WTC11 (cell line): ENCODE measurements around the gene SAFB. TPM values are rescaled to one million over a fixed set of nuclear protein-coding genes. Genes with fewer than 3 reads are reported as not detected.
A peak's percentile ranks its signal among the peaks of the same experiment; 100 is the strongest.

Experiments
- ATAC-seq: fragments of 200-7000 bp; cut with Tn5 transposase; 2 replicates; pipeline ENCODE4 v1.10.0; 2021; ENCODE audit warnings: mild to moderate bottlenecking, moderate library complexity
- CTCF ChIA-PET: fragments of 300-600 bp; sonication (Branson Sonifier 250); formaldehyde crosslinking; loops from one replicate; lab custom pipeline; 2021; ENCODE audit warnings: antibody characterized with exemption; lab: Charles Lee
- POLR2A ChIA-PET: fragments of 350-600 bp; sonication (Branson Sonifier 250); formaldehyde crosslinking; loops from one replicate; lab custom pipeline; 2021; ENCODE audit warnings: antibody characterized with exemption; lab: Charles Lee
- DNase-seq: peaks from one replicate; pipeline ENCODE4 v3.0.0; 2021; ENCODE audit warnings: low spot score
- H3K27ac Mint-ChIP-seq: 2 replicates; pipeline ENCODE4 v1.8.0; 2021; ENCODE audit warnings: mixed read lengths
- H3K27me3 Mint-ChIP-seq: 2 replicates; pipeline ENCODE4 v1.8.0; 2021; ENCODE audit warnings: low read depth, mild to moderate bottlenecking, moderate library complexity, mixed read lengths
- H3K36me3 Mint-ChIP-seq: 2 replicates; pipeline ENCODE4 v1.8.0; 2021; ENCODE audit warnings: mixed read lengths
- H3K4me1 Mint-ChIP-seq: 2 replicates; pipeline ENCODE4 v1.8.0; 2022; ENCODE audit warnings: mixed read lengths
- H3K4me3 Mint-ChIP-seq: 2 replicates; pipeline ENCODE4 v1.8.0; 2021; ENCODE audit warnings: mild to moderate bottlenecking, moderate library complexity, mixed read lengths
- H3K9me3 Mint-ChIP-seq: 2 replicates; pipeline ENCODE4 v1.8.0; 2021; ENCODE audit warnings: mixed read lengths
- ATF1 ChIP-seq: sonication (generic); formaldehyde crosslinking; IDR thresholded peaks from 2 replicates; pipeline ENCODE4 v1.8.1; 2023; ENCODE audit warnings: mild to moderate bottlenecking, moderate library complexity, missing genetic modification reagents
- CREB1 ChIP-seq: sonication (generic); formaldehyde crosslinking; IDR thresholded peaks from 2 replicates; pipeline ENCODE4 v1.8.0; 2023; ENCODE audit warnings: mild to moderate bottlenecking, missing genetic modification reagents
- CREM ChIP-seq: sonication (generic); formaldehyde crosslinking; IDR thresholded peaks from 2 replicates; pipeline ENCODE4 v1.8.1; 2022; ENCODE audit warnings: mild to moderate bottlenecking, missing genetic modification reagents, moderate library complexity
- FOXJ3 ChIP-seq: sonication (generic); formaldehyde crosslinking; IDR thresholded peaks from 2 replicates; pipeline ENCODE4 v1.9.0; 2021; ENCODE audit warnings: missing genetic modification reagents, mild to moderate bottlenecking, borderline replicate concordance
- GRHL2 ChIP-seq: fragments of 250-450 bp; sonication (Bioruptor Pico); IDR thresholded peaks from 2 replicates; pipeline ENCODE4 v1.8.0; 2022; ENCODE audit warnings: mild to moderate bottlenecking, moderate library complexity; ENCODE audit not compliant: insufficient replicate concordance, severe bottlenecking
- JAZF1 ChIP-seq: fragments of 250-450 bp; sonication (Bioruptor Pico); IDR thresholded peaks from 2 replicates; pipeline ENCODE4 v1.9.0; 2021; ENCODE audit warnings: moderate library complexity, mild to moderate bottlenecking, inconsistent platforms
- JUN ChIP-seq: sonication (generic); formaldehyde crosslinking; IDR thresholded peaks from 2 replicates; pipeline ENCODE4 v1.8.0; 2023; ENCODE audit warnings: mild to moderate bottlenecking, missing genetic modification reagents
- KAT7 ChIP-seq: sonication (generic); formaldehyde crosslinking; IDR thresholded peaks from 2 replicates; pipeline ENCODE4 v1.8.1; 2023; ENCODE audit warnings: missing genetic modification reagents, mild to moderate bottlenecking, borderline replicate concordance
- MXD4 ChIP-seq: fragments of 250-450 bp; sonication (Bioruptor Pico); IDR thresholded peaks from 2 replicates; pipeline ENCODE4 v1.8.0; 2021; ENCODE audit warnings: mild to moderate bottlenecking, moderate library complexity, borderline replicate concordance
- NFATC4 ChIP-seq: fragments of 250-450 bp; sonication (Bioruptor Pico); IDR thresholded peaks from 2 replicates; pipeline ENCODE4 v1.9.0; 2021; ENCODE audit warnings: mild to moderate bottlenecking
- NFE2L1 ChIP-seq: sonication (generic); formaldehyde crosslinking; IDR thresholded peaks from 2 replicates; pipeline ENCODE4 v1.8.1; 2023; ENCODE audit warnings: missing genetic modification reagents
- NR1H2 ChIP-seq: sonication (generic); formaldehyde crosslinking; IDR thresholded peaks from 2 replicates; pipeline ENCODE4 v1.9.0; 2021; ENCODE audit warnings: mild to moderate bottlenecking, moderate library complexity, missing genetic modification reagents
- NR2C2 ChIP-seq: sonication (generic); formaldehyde crosslinking; IDR thresholded peaks from 2 replicates; pipeline ENCODE4 v1.8.0; 2022; ENCODE audit warnings: mild to moderate bottlenecking, missing genetic modification reagents
- NR3C1 ChIP-seq: sonication (generic); formaldehyde crosslinking; conservative IDR thresholded peaks from 2 replicates; pipeline ENCODE4 v1.8.1; 2023; ENCODE audit warnings: low read depth, mild to moderate bottlenecking, missing genetic modification reagents
- RORB ChIP-seq: fragments of 250-450 bp; sonication (Bioruptor Pico); IDR thresholded peaks from 2 replicates; pipeline ENCODE4 v1.9.0; 2021; ENCODE audit warnings: mild to moderate bottlenecking
- SMAD3 ChIP-seq: sonication (generic); formaldehyde crosslinking; IDR thresholded peaks from 2 replicates; pipeline ENCODE4 v1.8.0; 2022; ENCODE audit warnings: missing genetic modification reagents, mild to moderate bottlenecking, borderline replicate concordance
- SOX15 ChIP-seq: fragments of 250-450 bp; sonication (Bioruptor Pico); IDR thresholded peaks from 2 replicates; pipeline ENCODE4 v1.9.0; 2021; ENCODE audit warnings: mild to moderate bottlenecking
- SP1 ChIP-seq: sonication (generic); formaldehyde crosslinking; conservative IDR thresholded peaks from 2 replicates; pipeline ENCODE4 v1.8.1; 2022; ENCODE audit warnings: missing genetic modification reagents
- TCF7 ChIP-seq: sonication (generic); formaldehyde crosslinking; IDR thresholded peaks from 2 replicates; pipeline ENCODE4 v1.8.0; 2022; ENCODE audit warnings: mild to moderate bottlenecking, low read depth, missing genetic modification reagents, moderate library complexity
- ZNF138 ChIP-seq: sonication (generic); formaldehyde crosslinking; conservative IDR thresholded peaks from 2 replicates; pipeline ENCODE4 v1.8.1; 2022; ENCODE audit warnings: mild to moderate bottlenecking, moderate library complexity, missing genetic modification reagents
- ZNF263 ChIP-seq: sonication (generic); formaldehyde crosslinking; IDR thresholded peaks from 2 replicates; pipeline ENCODE4 v1.8.1; 2022; ENCODE audit warnings: low read depth, mild to moderate bottlenecking, moderate library complexity, missing genetic modification reagents
- total RNA-seq: library from RNA; stranded (reverse); gene quantifications from 3 replicates; pipeline ENCODE4 v1.2.3, GENCODE V29; 2021
- TF ChIP-seq, protein P1 (sequence below): sonication (generic); formaldehyde crosslinking; IDR thresholded peaks from 2 replicates; pipeline ENCODE4 v1.8.1; 2023; ENCODE audit warnings: mild to moderate bottlenecking, missing genetic modification reagents
- TF ChIP-seq, protein P2 (sequence below): sonication (generic); formaldehyde crosslinking; IDR thresholded peaks from 2 replicates; pipeline ENCODE4 v1.8.0; 2022; ENCODE audit warnings: mild to moderate bottlenecking, missing genetic modification reagents
- TF ChIP-seq, protein P3 (sequence below): sonication (generic); formaldehyde crosslinking; IDR thresholded peaks from 2 replicates; pipeline ENCODE4 v1.8.1; 2022; ENCODE audit warnings: mild to moderate bottlenecking, moderate library complexity, missing genetic modification reagents
- TF ChIP-seq, protein P4 (sequence below): sonication (generic); formaldehyde crosslinking; IDR thresholded peaks from 2 replicates; pipeline ENCODE4 v1.8.1; 2023; ENCODE audit warnings: mild to moderate bottlenecking, moderate library complexity, missing genetic modification reagents

The SAFB gene
- total RNA-seq, 1 experiment from 2014 or later, result 141 TPM

GRCh38 chr19:5619946-5620345 lies 2.9 kb upstream of the SAFB start:
- CTCF ChIA-PET, result no interaction called here

GRCh38 chr19:5621311-5621944 lies 1.5 kb upstream of the SAFB start:
- Mint-ChIP-seq H3K4me3 (peak overlapping the region; percentile 100), H3K27me3 (peaks cover 5% of the 10 kb centered on the region), H3K4me1 (peaks cover 34% of the 10 kb centered on the region), H3K27ac (peak overlapping the region; percentile 89), H3K9me3 (no peaks in the 10 kb centered on the region), H3K36me3 (peaks cover 59% of the 10 kb centered on the region)
- ATAC-seq (no peak), DNase-seq (no peak)
- no peak for TF ChIP-seq ZNF138
- TF ChIP-seq JAZF1 (CRISPR knock-in tag), result no peak
- no peak for TF ChIP-seq MXD4 (CRISPR knock-in tag)
- TF ChIP-seq GRHL2 (CRISPR knock-in tag), result no peak
- TF ChIP-seq, protein P1, sequence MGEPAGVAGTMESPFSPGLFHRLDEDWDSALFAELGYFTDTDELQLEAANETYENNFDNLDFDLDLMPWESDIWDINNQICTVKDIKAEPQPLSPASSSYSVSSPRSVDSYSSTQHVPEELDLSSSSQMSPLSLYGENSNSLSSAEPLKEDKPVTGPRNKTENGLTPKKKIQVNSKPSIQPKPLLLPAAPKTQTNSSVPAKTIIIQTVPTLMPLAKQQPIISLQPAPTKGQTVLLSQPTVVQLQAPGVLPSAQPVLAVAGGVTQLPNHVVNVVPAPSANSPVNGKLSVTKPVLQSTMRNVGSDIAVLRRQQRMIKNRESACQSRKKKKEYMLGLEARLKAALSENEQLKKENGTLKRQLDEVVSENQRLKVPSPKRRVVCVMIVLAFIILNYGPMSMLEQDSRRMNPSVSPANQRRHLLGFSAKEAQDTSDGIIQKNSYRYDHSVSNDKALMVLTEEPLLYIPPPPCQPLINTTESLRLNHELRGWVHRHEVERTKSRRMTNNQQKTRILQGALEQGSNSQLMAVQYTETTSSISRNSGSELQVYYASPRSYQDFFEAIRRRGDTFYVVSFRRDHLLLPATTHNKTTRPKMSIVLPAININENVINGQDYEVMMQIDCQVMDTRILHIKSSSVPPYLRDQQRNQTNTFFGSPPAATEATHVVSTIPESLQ (CRISPR knock-in tag), result no peak
- TF ChIP-seq, protein P2, sequence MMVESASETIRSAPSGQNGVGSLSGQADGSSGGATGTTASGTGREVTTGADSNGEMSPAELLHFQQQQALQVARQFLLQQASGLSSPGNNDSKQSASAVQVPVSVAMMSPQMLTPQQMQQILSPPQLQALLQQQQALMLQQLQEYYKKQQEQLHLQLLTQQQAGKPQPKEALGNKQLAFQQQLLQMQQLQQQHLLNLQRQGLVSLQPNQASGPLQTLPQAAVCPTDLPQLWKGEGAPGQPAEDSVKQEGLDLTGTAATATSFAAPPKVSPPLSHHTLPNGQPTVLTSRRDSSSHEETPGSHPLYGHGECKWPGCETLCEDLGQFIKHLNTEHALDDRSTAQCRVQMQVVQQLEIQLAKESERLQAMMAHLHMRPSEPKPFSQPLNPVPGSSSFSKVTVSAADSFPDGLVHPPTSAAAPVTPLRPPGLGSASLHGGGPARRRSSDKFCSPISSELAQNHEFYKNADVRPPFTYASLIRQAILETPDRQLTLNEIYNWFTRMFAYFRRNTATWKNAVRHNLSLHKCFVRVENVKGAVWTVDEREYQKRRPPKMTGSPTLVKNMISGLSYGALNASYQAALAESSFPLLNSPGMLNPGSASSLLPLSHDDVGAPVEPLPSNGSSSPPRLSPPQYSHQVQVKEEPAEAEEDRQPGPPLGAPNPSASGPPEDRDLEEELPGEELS (CRISPR knock-in tag), result no peak
- no peak for TF ChIP-seq NR1H2
- no peak for TF ChIP-seq NR2C2 (CRISPR knock-in tag)
- TF ChIP-seq, protein P3, sequence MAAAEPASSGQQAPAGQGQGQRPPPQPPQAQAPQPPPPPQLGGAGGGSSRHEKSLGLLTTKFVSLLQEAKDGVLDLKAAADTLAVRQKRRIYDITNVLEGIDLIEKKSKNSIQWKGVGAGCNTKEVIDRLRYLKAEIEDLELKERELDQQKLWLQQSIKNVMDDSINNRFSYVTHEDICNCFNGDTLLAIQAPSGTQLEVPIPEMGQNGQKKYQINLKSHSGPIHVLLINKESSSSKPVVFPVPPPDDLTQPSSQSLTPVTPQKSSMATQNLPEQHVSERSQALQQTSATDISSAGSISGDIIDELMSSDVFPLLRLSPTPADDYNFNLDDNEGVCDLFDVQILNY (CRISPR knock-in tag), result no peak
- no peak for TF ChIP-seq NFATC4 (CRISPR knock-in tag)
- no peak for TF ChIP-seq KAT7 (CRISPR knock-in tag)
- TF ChIP-seq SMAD3 (CRISPR knock-in tag), result no peak
- TF ChIP-seq FOXJ3 (CRISPR knock-in tag), result no peak
- TF ChIP-seq CREB1 (CRISPR knock-in tag), result no peak
- ChIA-PET POLR2A (no interaction called here), CTCF (interaction anchor here (0.8 to 1.8 kb wide), 2 partner anchors 66 to 99 kb away, joined by 3 to 7 read pairs; partner anchors contain the start of genes CATSPERD and LONP1)

More at GRCh38 chr19:5619946-5620345, 2.9 kb upstream of the SAFB start:
- no peak overlapping the region for H3K27ac Mint-ChIP-seq
- H3K4me1 Mint-ChIP-seq, result peaks cover 20% of the 10 kb centered on the region
- DNase-seq (no peak), ATAC-seq (no peak)
- no peaks in the 10 kb centered on the region for H3K9me3 Mint-ChIP-seq
- no peak for TF ChIP-seq SP1
- no peak for TF ChIP-seq JAZF1 (CRISPR knock-in tag)
- no peak for TF ChIP-seq MXD4 (CRISPR knock-in tag)
- TF ChIP-seq SMAD3 (CRISPR knock-in tag), result no peak
- TF ChIP-seq ATF1 (CRISPR knock-in tag), result no peak
- no peak for TF ChIP-seq SOX15 (CRISPR knock-in tag)
- no peak for TF ChIP-seq RORB (CRISPR knock-in tag)
- no peak for TF ChIP-seq JUN
- TF ChIP-seq, protein P4, sequence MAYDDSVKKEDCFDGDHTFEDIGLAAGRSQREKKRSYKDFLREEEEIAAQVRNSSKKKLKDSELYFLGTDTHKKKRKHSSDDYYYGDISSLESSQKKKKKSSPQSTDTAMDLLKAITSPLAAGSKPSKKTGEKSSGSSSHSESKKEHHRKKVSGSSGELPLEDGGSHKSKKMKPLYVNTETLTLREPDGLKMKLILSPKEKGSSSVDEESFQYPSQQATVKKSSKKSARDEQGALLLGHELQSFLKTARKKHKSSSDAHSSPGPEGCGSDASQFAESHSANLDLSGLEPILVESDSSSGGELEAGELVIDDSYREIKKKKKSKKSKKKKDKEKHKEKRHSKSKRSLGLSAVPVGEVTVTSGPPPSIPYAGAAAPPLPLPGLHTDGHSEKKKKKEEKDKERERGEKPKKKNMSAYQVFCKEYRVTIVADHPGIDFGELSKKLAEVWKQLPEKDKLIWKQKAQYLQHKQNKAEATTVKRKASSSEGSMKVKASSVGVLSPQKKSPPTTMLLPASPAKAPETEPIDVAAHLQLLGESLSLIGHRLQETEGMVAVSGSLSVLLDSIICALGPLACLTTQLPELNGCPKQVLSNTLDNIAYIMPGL (CRISPR knock-in tag), result no peak
- TF ChIP-seq ZNF263, result no peak
- TF ChIP-seq NFE2L1, result no peak
- no peak for TF ChIP-seq CREM
- TF ChIP-seq TCF7 (CRISPR knock-in tag), result no peak
- TF ChIP-seq KAT7 (CRISPR knock-in tag), result no peak
- TF ChIP-seq NR3C1 (CRISPR knock-in tag), result no peak
- H3K4me3 Mint-ChIP-seq, result no peak overlapping the region
- POLR2A ChIA-PET, result no interaction called here
- peaks cover 5% of the 10 kb centered on the region for H3K27me3 Mint-ChIP-seq
- peaks cover 57% of the 10 kb centered on the region for H3K36me3 Mint-ChIP-seq
